Immature natural killer cell (primary cell): ENCODE results near the gene FKRP. TPM values are rescaled to one million over a fixed set of nuclear protein-coding genes. Genes with fewer than 3 reads are reported as not detected.

Experiments
- DNase-seq, 3 donors: peaks; one replicate each; pipeline ENCODE4 v3.0.0; 2022; ENCODE audit warnings: mixed read lengths in 1 of 3
- H3K27ac Mint-ChIP-seq, 6 donors: one replicate each; pipeline ENCODE4 v1.8.0; 2020; ENCODE audit warnings: mixed read lengths in 6 of 6, mild to moderate bottlenecking in 5 of 6, inconsistent platforms in 4 of 6, moderate library complexity in 3 of 6
- H3K27me3 Mint-ChIP-seq, 3 donors: one replicate each; pipeline ENCODE4 v1.8.0; 2020 to 2021; ENCODE audit warnings: low read depth in 3 of 3, mild to moderate bottlenecking in 3 of 3, mixed read lengths in 3 of 3, moderate library complexity in 3 of 3, inconsistent platforms in 1 of 3
- H3K36me3 Mint-ChIP-seq, 3 donors: one replicate each; pipeline ENCODE4 v1.8.0; 2020; ENCODE audit warnings: mixed read lengths in 3 of 3, inconsistent platforms in 2 of 3, mild to moderate bottlenecking in 2 of 3
- H3K4me1 Mint-ChIP-seq, 2 donors: one replicate each; pipeline ENCODE4 v1.8.0; 2020; ENCODE audit warnings: inconsistent platforms in 2 of 2, mild to moderate bottlenecking in 2 of 2, mixed read lengths in 2 of 2, moderate library complexity in 1 of 2
- H3K4me3 Mint-ChIP-seq, 5 donors: one replicate each; pipeline ENCODE4 v1.8.0; 2020; ENCODE audit warnings: mild to moderate bottlenecking in 5 of 5, mixed read lengths in 5 of 5, inconsistent platforms in 3 of 5, moderate library complexity in 3 of 5
- H3K9me3 Mint-ChIP-seq, 6 donors: one replicate each; pipeline ENCODE4 v1.8.0; 2020; ENCODE audit warnings: mild to moderate bottlenecking in 6 of 6, mixed read lengths in 6 of 6, inconsistent platforms in 4 of 6, moderate library complexity in 3 of 6
- polyA plus RNA-seq, 3 donors: library from polyadenylated mRNA; unstranded; fragments of 300-500 nt; fragmentation: Illumina TruSeq; gene quantifications; one replicate each; pipeline ENCODE4 v1.2.3, GENCODE V29; 2021

Gene FKRP
- polyA plus RNA-seq, 3 donors from 2014 or later = 2.2 to 5.4 TPM; not detected in 1

DNA sequence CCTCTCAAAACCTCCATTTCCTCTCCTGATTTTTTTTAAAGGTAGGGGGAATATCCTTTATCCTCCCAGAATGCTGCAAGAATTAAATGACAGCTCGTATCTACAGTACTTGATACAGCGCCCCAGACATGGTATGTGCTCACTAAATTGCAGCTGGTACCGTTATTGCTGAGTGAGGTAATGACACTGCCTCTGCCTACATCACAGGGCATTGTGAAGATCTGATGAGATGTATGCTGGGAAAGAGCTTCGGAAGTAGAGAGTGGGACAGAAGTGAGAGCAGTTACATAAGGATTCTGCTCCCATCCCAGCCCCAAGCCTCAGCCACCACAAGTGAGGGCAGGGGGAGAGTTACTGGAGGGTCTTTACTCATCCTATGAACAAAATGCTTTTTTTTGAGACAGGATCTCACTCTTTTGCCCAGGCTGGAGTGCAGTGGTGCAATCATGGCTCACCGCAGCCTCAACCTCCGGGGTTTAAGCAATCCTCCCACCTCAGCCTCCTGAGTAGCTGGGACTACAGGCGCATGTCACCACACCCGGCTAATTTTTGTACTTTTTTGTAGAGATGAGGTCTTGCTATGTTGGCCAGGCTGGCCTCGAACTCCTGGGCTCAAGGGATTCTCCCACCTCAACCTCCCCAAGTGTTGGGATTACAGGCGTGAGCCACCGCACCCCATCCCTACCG is 1.7 kb upstream of the FKRP start:
- peaks cover 54 to 64% of the 10 kb centered on the region in 2 donors for H3K4me1 Mint-ChIP-seq
- H3K27me3 Mint-ChIP-seq = peaks cover 8 to 17% (median 13%) of the 10 kb centered on the region in 3 donors
- H3K36me3 Mint-ChIP-seq = no peaks in the 10 kb centered on the region
- H3K4me3 Mint-ChIP-seq = peak overlapping the region; percentile 81 to 92 (median 89)
- H3K27ac Mint-ChIP-seq = peak overlapping the region in 2 of 6 donors; percentile 53 to 88
- H3K9me3 Mint-ChIP-seq = no peaks in the 10 kb centered on the region
- DNase-seq = no peak

GRCh38 chr19:46745030-46745429 is 827 bp upstream of the FKRP start:
- H3K27me3 Mint-ChIP-seq = peaks cover 9 to 19% (median 13%) of the 10 kb centered on the region in 3 donors
- H3K9me3 Mint-ChIP-seq = no peaks in the 10 kb centered on the region
- peak overlapping the region; percentile 26 to 91 (median 83) for H3K27ac Mint-ChIP-seq
- DNase-seq = no peak
- H3K4me3 Mint-ChIP-seq = peak overlapping the region; percentile 81 to 92 (median 89)
- H3K4me1 Mint-ChIP-seq = peaks cover 49 to 57% of the 10 kb centered on the region in 2 donors
- H3K36me3 Mint-ChIP-seq = no peaks in the 10 kb centered on the region

- H3K36me3 Mint-ChIP-seq = peaks cover 0 to 4% (median 3%) of the 10 kb centered on the region in 3 donors
- H3K9me3 Mint-ChIP-seq = no peaks in the 10 kb centered on the region
- H3K27me3 Mint-ChIP-seq = peaks cover 9 to 21% (median 13%) of the 10 kb centered on the region in 3 donors
- H3K4me3 Mint-ChIP-seq = peak within 1 kb of the TSS; percentile 84 to 92 (median 89)
- DNase-seq = peak; percentile 44 to 57 (median 56)
- H3K4me1 Mint-ChIP-seq = peaks cover 39 to 44% of the 10 kb centered on the region in 2 donors
- peak within 1 kb of the TSS; percentile 43 to 91 (median 84) for H3K27ac Mint-ChIP-seq
Measured at GRCh38 chr19:46746281-46747057, 612 bp downstream of the FKRP start, which contains the start of gene STRN4. Gene STRN4 (minus strand): TSS chr19:46746450. CDS start chr19:46746430, 20 bp downstream.

DNA sequence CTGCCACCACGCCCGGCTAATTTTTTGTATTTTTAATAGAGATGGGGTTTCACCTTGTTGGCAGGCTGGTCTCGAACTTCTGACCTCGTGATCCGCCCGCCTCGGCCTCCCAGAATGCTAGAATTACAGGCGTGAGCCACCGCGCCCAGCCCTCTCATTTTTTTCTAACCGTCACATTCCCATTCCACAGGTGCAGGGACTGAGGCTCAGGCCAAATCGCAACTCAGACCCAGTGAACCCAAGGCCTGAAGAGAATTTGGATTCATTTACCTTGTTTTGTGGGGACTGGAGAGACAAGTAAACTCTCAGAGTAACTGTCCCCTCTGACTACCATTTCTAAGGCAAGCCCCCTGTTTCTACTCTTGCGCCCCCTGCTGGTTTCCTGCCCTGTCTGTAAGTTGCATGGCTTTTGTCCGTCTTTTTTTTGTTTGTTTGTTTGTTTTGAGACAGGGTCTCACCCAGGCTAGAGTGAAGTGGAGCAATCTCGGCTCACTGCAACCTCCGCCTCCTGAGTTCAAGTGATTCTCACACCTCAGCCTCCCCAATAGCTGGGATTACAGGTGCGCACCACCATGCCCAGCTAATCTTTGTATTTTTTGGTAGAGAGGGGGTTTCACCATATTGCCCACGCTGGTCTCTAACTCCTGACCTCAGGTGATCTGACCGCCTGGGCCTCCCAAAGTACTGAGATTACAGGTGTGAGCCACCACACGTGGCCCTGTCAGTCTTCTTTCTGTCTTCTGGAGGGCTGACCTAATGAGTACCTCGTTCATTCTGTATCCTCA is 2.7 kb downstream of the FKRP start:
- Mint-ChIP-seq H3K27ac (peak overlapping the region in 4 of 6 donors; percentile 19 to 74 (median 64)), H3K4me3 (peak overlapping the region; percentile 44 to 84 (median 66)), H3K27me3 (peaks cover 9 to 21% (median 13%) of the 10 kb centered on the region in 3 donors), H3K4me1 (peaks cover 24 to 26% of the 10 kb centered on the region in 2 donors), H3K36me3 (peaks cover 0 to 7% (median 3%) of the 10 kb centered on the region in 3 donors), H3K9me3 (no peaks in the 10 kb centered on the region)
- DNase-seq = peak; percentile 56 to 67 (median 63)

DNA sequence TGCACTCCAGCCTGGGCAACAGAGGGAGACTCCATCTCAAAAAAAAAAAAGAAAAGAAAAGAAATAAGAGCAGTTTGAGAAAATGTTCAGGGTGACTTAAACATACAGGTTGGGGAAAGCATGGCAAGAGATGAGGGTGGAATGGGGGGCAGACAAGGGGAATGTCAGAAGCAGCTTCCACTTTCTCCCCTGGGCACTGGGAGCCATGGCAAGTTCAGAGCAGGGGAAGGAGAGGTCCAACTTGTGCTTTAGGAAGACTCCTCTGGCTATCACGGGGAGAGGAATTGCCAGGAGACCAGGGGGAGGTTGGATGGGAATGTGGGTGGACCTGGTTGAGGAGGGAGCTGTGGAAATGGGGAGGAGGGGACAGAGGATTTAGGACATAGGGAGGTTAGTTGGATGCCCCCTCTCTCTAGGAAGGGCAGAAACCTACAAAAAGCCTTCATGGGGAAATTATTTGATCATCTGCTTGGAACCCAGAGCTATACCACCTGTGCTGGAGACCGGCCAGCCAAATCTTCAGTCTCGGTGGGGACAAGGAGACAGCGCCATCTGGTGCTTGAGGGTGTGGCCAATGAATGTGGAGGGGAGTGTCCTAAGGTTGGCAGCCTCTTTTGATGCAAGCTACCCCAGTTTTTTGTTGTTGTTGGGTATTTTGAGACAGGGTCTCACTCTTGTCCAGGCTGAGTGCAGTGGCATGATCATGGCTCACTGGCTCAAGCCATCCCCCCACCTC is 7.7 kb downstream of the FKRP start:
- Mint-ChIP-seq H3K27ac (no peak overlapping the region), H3K9me3 (no peaks in the 10 kb centered on the region)

DNA sequence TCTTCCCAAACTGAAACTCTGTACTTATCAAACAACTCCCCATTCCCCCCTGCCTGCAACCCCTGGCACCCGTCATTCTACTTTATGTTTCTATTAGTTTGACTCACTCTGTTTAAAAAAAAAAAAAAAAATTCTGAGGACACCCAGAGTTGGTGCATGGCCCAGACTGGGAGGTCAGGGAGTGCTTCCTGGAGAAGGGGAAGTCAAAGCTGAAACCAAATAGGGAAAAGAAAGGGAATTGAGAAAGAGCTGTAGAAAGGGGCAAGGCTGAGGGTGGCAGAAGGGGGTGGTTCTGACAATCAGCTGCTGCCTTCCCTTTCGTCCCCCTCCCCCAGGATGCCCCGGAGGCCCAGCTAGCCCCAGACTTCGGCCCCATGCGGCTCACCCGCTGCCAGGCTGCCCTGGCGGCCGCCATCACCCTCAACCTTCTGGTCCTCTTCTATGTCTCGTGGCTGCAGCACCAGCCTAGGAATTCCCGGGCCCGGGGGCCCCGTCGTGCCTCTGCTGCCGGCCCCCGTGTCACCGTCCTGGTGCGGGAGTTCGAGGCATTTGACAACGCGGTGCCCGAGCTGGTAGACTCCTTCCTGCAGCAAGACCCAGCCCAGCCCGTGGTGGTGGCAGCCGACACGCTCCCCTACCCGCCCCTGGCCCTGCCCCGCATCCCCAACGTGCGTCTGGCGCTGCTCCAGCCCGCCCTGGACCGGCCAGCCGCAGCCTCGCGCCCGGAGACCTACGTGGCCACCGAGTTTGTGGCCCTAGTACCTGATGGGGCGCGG is 9.4 kb downstream of the FKRP start:
- no peak for DNase-seq
- H3K9me3 Mint-ChIP-seq = no peaks in the 10 kb centered on the region
- no peak overlapping the region for H3K4me3 Mint-ChIP-seq
- H3K4me1 Mint-ChIP-seq = peaks cover 0 to 7% of the 10 kb centered on the region in 2 donors
- no peak overlapping the region for H3K27ac Mint-ChIP-seq
- H3K36me3 Mint-ChIP-seq = peaks cover 3 to 16% (median 6%) of the 10 kb centered on the region in 3 donors
- H3K27me3 Mint-ChIP-seq = peaks cover 3 to 6% (median 3%) of the 10 kb centered on the region in 3 donors

More for the DNA sequence above, 7.7 kb downstream of the FKRP start:
- H3K36me3 Mint-ChIP-seq = peaks cover 3 to 16% (median 6%) of the 10 kb centered on the region in 3 donors
- peaks cover 0 to 7% of the 10 kb centered on the region in 2 donors for H3K4me1 Mint-ChIP-seq
- H3K27me3 Mint-ChIP-seq = peaks cover 3 to 11% (median 4%) of the 10 kb centered on the region in 3 donors
- no peak overlapping the region for H3K4me3 Mint-ChIP-seq
- peak; percentile 44 to 60 (median 46) for DNase-seq

DNA sequence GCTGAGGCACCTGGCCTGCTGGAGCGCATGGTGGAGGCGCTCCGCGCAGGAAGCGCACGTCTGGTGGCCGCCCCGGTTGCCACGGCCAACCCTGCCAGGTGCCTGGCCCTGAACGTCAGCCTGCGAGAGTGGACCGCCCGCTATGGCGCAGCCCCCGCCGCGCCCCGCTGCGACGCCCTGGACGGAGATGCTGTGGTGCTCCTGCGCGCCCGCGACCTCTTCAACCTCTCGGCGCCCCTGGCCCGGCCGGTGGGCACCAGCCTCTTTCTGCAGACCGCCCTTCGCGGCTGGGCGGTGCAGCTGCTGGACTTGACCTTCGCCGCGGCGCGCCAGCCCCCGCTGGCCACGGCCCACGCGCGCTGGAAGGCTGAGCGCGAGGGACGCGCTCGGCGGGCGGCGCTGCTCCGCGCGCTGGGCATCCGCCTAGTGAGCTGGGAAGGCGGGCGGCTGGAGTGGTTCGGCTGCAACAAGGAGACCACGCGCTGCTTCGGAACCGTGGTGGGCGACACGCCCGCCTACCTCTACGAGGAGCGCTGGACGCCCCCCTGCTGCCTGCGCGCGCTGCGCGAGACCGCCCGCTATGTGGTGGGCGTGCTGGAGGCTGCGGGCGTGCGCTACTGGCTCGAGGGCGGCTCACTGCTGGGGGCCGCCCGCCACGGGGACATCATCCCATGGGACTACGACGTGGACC is 10.1 kb downstream of the FKRP start:
- no peak for DNase-seq
- no peaks in the 10 kb centered on the region for H3K9me3 Mint-ChIP-seq
- peaks cover 0 to 12% (median 6%) of the 10 kb centered on the region in 3 donors for H3K36me3 Mint-ChIP-seq
- H3K4me3 Mint-ChIP-seq = no peak overlapping the region
- H3K27me3 Mint-ChIP-seq = peaks cover 3 to 4% (median 3%) of the 10 kb centered on the region in 3 donors
- H3K4me1 Mint-ChIP-seq = peaks cover 0 to 7% of the 10 kb centered on the region in 2 donors
- H3K27ac Mint-ChIP-seq = no peak overlapping the region

DNA sequence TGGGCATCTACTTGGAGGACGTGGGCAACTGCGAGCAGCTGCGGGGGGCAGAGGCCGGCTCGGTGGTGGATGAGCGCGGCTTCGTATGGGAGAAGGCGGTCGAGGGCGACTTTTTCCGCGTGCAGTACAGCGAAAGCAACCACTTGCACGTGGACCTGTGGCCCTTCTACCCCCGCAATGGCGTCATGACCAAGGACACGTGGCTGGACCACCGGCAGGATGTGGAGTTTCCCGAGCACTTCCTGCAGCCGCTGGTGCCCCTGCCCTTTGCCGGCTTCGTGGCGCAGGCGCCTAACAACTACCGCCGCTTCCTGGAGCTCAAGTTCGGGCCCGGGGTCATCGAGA is 10.7 kb downstream of the FKRP start:
- Mint-ChIP-seq H3K4me3 (no peak overlapping the region), H3K9me3 (no peaks in the 10 kb centered on the region), H3K27me3 (peaks cover 3 to 4% (median 3%) of the 10 kb centered on the region in 3 donors), H3K36me3 (peaks cover 0 to 12% (median 6%) of the 10 kb centered on the region in 3 donors), H3K27ac (peak overlapping the region in 2 of 6 donors; percentile 19 to 69), H3K4me1 (peaks cover 0 to 7% of the 10 kb centered on the region in 2 donors)
- peak; percentile 38 to 45 (median 41) for DNase-seq

DNA sequence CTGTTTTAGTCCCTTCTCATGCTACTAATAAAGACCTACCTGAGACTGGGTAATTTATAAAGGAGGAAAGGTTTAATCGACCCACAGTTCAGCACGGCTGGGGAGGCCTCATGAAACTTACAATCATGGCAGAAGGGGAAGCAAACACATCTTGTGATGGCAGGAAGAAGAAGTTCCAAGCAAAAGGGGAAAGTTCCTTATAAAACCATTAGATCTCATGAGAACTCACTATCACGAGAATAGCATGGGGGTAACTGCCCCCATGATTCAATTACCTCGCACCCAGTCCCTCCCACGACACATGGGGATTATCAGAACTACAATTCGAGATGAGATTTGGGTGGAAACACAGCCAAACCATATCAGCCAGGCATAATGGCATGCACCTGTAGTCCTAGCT is 13.3 kb downstream of the FKRP start:
- peak overlapping the region in 1 of 6 donors; percentile 35 for H3K27ac Mint-ChIP-seq
- H3K4me3 Mint-ChIP-seq = no peak overlapping the region
- no peak for DNase-seq
- H3K4me1 Mint-ChIP-seq = peaks cover 0 to 7% of the 10 kb centered on the region in 2 donors
- H3K36me3 Mint-ChIP-seq = peaks cover 0 to 9% (median 3%) of the 10 kb centered on the region in 3 donors
- peaks cover 3 to 4% (median 3%) of the 10 kb centered on the region in 3 donors for H3K27me3 Mint-ChIP-seq
- no peaks in the 10 kb centered on the region for H3K9me3 Mint-ChIP-seq

GRCh38 chr19:46759817-46760333 is 14.0 kb downstream of the FKRP start:
- H3K4me1 Mint-ChIP-seq = peaks cover 0 to 7% of the 10 kb centered on the region in 2 donors
- H3K4me3 Mint-ChIP-seq = no peak overlapping the region
- H3K27ac Mint-ChIP-seq = no peak overlapping the region
- H3K27me3 Mint-ChIP-seq = peaks cover 3 to 4% (median 3%) of the 10 kb centered on the region in 3 donors
- DNase-seq = no peak
- no peaks in the 10 kb centered on the region for H3K9me3 Mint-ChIP-seq
- H3K36me3 Mint-ChIP-seq = peaks cover 0 to 9% (median 3%) of the 10 kb centered on the region in 3 donors

GRCh38 chr19:46760363-46760762 is 14.5 kb downstream of the FKRP start:
- DNase-seq = no peak
- Mint-ChIP-seq H3K36me3 (peaks cover 0 to 6% (median 0%) of the 10 kb centered on the region in 3 donors), H3K9me3 (no peaks in the 10 kb centered on the region), H3K4me3 (no peak overlapping the region), H3K4me1 (peaks cover 0 to 7% of the 10 kb centered on the region in 2 donors), H3K27ac (no peak overlapping the region), H3K27me3 (peaks cover 3 to 4% (median 3%) of the 10 kb centered on the region in 3 donors)
